GM21825 (cell line): ENCODE measurements around the gene APC2.

Source experiments
- ATAC-seq: cut with Tn5 transposase; IDR thresholded peaks from one replicate; pipeline ENCODE4 v1.9.1; 2021; ENCODE audit warnings: mild to moderate bottlenecking, moderate library complexity; ENCODE audit not compliant: unreplicated experiment

The APC2 gene

DNA sequence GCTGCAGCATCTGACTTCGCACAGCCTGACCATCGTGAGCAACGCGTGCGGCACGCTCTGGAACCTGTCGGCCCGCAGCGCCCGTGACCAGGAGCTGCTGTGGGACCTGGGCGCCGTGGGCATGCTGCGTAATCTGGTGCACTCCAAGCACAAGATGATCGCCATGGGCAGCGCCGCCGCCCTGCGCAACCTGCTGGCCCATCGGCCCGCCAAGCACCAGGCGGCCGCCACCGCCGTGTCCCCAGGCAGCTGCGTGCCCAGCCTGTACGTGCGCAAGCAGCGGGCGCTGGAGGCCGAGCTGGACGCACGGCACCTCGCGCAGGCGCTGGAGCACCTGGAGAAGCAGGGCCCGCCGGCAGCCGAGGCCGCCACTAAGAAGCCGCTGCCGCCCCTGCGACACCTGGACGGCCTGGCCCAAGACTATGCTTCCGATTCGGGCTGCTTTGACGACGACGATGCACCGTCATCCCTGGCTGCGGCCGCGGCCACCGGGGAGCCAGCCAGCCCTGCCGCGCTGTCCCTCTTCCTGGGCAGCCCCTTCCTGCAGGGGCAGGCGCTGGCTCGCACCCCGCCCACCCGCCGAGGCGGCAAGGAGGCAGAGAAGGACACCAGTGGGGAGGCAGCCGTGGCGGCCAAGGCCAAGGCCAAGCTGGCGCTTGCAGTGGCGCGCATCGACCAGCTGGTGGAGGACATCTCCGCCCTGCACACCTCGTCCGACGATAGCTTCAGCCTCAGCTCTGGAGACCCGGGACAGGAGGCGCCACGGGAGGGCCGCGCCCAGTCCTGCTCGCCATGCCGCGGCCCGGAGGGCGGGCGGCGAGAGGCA lies 15.5 kb downstream of the APC2 start:
- no peak for ATAC-seq

DNA sequence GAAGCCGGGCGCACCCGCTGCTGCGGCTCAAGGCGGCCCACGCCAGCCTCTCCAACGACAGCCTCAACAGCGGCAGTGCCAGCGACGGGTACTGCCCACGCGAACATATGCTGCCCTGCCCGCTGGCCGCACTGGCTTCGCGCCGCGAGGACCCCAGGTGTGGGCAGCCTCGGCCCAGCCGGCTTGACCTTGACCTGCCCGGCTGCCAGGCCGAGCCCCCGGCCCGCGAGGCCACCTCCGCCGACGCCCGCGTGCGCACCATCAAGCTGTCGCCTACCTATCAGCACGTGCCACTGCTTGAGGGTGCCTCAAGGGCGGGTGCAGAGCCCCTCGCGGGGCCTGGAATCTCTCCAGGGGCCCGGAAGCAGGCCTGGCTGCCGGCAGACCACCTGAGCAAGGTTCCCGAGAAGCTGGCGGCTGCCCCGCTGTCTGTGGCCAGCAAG lies 16.1 kb downstream of the APC2 start:
- ATAC-seq = no peak

DNA sequence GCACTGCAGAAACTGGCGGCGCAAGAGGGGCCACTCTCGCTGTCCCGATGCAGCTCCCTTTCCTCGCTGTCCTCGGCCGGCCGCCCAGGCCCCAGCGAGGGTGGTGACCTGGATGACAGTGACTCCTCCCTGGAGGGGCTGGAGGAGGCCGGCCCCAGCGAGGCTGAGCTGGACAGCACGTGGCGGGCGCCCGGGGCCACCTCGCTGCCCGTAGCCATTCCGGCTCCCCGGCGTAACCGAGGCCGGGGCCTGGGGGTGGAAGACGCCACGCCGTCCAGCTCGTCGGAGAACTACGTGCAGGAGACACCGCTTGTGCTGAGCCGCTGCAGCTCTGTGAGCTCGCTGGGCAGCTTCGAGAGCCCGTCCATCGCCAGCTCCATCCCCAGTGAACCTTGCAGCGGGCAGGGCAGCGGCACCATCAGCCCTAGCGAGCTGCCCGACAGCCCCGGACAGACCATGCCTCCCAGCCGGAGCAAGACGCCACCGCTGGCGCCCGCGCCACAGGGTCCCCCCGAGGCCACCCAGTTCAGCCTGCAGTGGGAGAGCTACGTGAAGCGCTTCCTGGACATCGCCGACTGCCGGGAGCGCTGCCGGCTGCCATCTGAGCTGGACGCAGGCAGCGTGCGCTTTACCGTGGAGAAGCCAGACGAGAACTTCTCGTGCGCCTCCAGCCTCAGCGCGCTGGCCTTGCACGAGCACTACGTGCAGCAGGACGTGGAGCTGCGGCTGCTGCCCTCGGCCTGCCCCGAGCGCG lies 16.7 kb downstream of the APC2 start:
- ATAC-seq = no peak

DNA sequence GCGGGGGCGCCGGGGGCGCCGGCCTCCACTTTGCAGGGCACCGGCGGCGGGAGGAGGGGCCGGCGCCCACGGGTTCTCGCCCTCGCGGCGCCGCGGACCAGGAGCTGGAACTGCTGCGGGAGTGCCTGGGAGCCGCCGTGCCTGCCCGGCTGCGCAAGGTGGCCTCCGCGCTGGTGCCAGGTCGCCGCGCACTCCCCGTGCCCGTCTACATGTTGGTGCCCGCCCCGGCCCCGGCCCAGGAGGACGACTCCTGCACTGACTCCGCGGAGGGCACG lies 17.2 kb downstream of the APC2 start:
- no peak for ATAC-seq

DNA sequence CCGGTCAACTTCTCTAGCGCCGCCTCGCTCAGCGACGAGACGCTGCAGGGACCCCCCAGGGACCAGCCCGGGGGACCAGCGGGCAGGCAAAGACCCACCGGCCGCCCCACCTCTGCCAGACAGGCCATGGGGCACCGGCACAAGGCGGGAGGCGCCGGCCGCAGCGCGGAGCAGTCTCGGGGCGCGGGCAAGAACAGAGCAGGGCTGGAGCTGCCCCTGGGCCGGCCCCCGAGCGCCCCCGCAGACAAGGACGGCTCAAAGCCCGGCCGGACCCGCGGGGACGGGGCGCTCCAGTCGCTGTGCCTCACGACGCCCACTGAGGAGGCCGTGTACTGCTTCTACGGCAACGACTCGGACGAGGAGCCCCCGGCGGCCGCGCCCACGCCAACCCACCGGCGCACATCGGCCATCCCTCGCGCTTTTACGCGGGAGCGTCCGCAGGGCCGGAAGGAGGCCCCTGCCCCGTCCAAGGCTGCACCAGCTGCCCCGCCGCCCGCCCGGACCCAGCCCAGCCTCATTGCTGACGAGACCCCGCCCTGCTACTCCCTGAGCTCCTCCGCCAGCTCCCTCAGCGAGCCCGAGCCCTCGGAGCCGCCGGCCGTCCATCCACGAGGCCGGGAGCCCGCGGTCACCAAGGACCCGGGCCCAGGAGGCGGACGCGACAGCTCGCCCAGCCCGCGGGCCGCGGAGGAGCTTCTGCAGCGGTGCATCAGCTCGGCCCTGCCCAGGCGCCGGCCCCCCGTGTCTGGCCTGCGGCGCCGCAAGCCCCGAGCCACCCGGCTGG lies 17.8 kb downstream of the APC2 start:
- no peak for ATAC-seq

DNA sequence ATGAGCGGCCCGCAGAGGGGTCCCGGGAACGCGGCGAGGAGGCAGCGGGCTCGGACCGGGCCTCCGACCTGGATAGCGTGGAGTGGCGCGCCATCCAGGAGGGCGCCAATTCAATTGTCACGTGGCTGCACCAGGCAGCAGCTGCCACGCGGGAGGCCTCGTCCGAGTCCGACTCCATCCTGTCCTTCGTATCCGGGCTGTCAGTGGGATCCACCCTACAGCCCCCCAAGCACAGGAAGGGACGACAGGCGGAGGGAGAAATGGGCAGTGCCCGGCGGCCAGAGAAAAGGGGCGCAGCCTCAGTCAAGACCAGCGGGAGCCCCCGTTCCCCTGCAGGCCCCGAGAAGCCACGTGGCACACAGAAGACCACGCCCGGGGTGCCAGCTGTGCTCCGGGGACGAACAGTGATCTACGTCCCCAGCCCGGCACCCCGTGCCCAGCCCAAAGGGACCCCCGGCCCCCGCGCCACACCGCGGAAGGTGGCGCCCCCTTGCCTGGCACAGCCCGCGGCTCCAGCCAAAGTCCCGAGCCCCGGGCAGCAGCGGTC lies 18.4 kb downstream of the APC2 start:
- no peak for ATAC-seq

DNA sequence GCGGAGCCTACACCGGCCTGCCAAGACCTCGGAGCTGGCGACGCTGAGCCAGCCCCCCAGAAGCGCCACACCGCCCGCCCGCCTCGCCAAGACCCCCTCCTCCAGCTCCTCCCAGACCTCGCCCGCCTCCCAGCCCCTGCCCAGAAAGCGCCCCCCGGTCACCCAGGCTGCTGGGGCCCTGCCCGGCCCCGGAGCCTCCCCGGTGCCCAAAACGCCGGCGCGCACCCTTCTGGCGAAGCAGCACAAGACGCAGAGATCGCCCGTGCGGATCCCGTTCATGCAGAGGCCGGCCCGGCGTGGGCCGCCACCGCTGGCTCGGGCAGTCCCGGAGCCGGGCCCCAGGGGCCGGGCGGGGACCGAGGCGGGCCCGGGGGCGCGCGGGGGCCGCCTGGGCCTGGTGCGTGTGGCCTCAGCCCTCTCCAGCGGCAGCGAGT lies 18.9 kb downstream of the APC2 start:
- ATAC-seq = no peak

DNA sequence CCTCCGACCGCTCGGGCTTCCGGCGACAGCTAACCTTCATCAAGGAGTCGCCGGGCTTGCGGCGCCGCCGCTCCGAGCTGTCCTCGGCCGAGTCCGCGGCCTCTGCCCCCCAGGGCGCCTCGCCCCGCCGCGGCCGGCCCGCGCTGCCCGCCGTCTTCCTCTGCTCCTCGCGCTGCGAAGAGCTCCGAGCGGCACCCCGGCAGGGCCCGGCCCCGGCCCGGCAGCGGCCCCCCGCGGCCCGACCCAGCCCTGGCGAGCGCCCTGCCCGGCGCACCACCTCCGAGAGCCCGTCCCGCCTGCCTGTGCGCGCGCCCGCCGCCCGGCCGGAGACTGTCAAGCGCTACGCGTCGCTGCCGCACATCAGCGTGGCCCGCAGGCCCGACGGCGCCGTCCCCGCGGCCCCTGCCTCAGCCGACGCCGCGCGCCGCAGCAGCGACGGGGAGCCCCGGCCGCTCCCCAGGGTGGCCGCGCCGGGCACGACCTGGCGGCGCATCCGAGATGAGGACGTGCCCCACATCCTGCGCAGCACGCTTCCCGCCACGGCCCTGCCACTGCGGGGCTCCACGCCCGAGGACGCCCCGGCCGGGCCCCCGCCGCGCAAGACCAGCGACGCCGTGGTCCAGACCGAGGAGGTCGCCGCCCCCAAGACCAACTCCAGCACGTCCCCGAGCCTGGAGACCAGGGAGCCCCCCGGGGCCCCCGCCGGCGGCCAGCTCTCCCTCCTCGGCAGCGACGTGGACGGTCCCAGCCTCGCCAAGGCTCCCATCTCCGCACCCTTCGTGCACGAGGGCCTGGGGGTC lies 19.5 kb downstream of the APC2 start:
- no peak for ATAC-seq

DNA sequence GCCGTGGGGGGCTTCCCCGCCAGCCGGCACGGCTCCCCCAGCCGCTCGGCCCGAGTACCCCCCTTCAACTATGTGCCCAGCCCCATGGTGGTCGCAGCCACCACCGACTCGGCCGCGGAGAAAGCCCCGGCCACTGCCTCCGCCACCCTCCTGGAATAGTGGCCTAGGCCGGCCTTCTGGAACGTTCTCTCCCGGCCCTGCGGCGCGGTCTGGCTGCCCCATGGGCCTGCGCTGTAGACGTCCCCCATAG lies 20.1 kb downstream of the APC2 start:
- ATAC-seq = no peak

DNA sequence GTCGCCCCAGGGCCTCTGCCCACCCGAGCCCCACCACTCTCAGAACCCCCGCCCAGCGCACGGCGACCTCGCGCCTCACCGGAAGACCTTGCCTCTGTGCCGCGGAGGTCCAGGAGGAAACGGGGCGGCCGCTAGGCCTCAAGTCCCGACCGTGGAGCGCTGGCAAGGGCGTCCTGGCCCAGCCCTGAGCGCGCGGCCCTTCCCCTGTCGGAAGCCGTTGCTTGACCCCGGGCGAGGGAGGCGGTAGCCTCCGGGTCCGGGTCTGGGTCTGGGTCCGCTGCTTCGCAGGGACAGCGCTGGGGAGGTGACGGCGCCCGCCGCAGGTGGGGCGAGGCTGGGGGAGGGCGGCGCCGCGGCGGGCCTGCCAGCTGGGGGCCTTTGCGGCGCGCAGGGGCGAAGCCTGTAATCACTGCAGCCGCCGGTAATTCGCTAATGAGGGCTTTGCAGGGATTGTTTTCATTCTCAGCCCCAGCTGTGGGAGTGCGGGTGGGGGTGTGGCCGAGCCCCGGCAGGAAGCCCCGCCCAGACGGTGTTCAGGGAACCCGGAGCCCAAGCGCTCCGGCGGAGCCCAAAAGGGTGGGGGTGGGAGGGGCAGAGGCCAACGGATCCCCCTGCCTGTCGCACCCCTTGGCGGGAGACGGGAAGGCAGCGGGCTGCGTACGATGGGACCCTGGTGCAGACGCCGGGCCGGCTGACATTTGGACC lies 20.5 kb downstream of the APC2 start:
- no peak for ATAC-seq

DNA sequence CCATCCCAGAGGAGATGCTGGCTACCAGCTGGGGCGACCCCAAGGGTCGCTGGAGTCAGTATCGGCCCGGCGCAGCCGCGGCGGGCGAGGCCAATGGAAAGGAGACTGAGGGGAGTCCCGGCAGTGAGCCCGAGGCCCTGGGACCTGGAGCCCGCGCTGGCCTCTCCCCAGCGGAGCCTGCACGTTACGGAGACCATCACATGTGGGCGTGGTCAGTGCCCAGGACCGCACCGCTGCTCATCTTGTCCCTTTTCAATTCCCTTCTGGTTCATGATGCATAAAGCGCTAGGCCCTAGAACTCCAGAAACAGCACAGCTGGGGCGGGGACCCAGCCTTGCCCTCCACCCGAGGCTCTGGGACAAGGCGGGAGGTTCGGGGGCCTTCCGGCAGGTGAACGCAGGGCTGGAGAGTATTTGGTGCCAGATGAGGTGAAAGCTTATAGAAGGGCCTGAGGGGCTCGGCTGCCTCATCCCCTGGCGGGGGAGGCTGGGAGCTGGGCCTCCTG lies 21.1 kb downstream of the APC2 start:
- no peak for ATAC-seq

DNA sequence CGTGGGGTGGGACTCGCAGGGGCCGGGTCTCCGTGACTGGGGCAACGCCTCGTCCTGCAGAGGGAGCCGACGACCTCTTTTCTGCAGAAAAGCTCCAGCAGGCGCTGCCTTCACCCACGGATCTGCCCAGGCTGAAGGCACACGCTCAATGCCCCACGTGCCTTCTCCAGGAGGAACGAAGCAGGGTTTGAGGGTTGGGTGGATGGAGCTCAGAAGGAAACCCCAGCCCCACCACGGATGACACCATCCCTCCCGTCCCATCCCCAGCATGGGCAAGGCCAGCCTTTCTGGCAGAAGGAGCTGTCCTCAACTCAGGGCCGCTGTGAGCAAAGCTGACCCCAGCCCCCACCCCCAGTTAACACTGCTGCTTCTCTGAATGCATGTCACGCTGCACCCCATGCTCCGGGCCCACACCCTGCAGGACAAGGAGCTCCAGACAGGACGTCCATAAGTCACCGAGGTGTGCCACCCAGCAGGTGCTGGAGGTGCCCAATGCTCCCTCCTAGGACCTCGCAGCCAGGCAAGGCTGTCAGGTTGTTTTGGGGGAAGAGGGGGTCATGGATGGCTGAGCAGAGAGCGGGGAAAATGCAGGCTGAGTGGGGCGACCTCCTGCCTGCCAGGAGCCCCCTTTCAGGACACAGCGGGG lies 21.7 kb downstream of the APC2 start:
- no peak for ATAC-seq

DNA sequence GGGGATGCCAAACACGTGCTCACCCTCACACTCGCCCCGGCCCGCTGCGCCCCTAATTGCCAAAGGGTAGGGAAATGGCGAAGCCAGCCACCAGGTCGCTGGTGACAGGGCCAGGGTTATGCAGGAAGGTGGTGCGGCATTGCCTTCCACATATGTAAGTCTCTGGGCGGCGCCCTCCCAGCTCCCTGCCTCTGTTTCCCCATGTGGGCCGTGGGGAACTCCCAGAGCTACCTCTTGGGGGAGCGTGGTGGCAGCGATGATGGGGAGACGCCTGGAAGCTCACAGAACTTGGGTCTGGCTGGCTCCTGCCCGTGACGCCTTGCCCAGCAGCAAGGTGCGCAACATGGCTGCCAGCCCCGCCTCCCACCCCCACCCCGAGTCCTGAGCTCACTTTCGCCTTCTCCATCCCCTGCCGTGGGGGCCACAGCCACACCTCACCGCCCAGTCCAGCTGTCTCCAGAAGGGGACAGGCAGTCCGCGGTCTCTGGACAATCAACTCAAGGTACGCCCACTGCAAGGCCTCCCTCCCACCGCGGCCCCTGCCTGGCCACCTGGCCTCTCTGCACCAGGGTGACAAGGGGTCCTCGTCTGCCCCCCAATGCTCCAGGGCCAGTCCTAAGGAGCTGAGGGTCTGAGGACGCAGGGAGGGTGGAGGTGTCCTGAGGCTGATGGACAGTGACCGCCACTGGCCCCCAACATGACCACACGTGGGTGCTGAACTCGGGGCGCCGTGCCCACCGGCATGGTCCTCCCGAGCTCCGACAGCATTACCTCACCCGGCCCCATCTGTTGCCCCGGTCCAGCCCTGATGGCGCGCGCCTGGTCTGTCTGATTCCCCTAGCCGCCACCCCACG lies 22.5 kb downstream of the APC2 start:
- ATAC-seq = no peak

DNA sequence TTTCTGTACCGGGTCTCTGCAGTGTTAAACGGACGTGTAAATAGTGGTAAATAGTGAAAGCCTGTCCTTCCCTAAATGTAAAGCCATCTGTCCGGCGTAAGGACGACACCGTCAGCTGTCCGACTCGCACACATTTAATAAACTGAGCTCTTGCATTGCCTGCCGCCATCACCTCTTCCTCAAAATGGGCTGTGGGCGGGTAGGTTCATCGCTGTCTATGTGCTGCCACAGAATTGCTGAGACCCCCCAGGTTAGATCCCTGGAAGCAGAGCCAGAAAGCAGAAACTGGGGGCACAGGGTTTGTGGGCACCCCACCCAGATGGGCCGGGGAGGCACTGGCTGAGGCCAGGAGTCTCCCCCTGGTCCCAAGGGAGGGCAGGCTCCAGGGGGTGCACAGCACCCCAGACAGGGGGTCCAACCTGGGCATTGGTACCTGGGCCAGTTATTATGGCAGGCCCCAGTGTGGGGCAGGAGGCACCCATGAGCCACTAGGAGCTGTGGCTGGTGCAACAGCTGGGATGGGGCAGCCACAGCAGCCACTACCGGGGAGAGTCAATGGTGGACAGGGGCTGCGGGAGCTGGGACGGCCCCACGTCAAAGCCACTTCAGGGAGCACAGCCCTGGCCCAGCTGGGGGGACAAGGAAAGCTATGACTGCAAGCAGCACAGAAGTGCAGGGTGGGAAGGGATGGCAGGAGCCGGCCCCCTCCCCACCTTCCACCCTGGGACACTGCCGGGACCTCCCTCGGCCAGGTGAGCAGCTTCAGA lies 23.3 kb downstream of the APC2 start:
- ATAC-seq = no peak

DNA sequence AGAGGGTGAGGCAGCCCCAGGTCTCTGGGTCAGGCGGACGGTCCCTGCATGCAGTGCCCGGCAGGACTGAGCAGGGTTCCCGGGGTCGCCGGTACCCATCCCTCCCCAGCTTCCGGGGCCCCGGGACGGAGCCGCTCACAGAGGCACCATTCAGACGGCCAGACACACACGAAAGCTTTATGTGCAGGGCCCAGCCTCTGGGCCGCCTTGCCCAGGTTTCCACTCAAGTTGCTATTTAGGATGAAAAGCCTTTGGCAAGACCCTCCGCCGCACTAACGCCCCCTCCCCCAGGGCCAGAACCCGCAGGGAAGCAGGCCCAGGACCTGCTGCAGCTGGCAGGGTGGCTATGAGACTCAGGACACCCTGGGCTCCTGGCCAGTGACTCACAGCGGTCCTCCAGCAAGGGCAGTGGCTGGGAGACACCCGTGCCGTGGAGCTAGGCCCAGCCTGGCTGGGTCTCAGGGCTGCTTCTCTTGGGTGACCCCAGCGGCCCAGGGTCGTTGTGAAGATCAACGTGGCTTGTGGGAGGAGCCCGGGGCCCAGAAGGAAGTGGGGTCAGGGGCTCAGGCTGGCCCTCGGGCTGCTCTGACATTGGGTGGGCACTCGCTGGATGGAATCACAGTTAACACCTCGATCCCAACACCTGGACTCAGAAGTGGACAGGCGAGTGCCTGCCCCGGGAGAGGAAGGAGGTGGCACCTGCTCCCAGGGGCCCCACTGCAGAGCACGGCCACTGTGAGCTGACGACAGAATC lies 24.3 kb downstream of the APC2 start:
- no peak for ATAC-seq

DNA sequence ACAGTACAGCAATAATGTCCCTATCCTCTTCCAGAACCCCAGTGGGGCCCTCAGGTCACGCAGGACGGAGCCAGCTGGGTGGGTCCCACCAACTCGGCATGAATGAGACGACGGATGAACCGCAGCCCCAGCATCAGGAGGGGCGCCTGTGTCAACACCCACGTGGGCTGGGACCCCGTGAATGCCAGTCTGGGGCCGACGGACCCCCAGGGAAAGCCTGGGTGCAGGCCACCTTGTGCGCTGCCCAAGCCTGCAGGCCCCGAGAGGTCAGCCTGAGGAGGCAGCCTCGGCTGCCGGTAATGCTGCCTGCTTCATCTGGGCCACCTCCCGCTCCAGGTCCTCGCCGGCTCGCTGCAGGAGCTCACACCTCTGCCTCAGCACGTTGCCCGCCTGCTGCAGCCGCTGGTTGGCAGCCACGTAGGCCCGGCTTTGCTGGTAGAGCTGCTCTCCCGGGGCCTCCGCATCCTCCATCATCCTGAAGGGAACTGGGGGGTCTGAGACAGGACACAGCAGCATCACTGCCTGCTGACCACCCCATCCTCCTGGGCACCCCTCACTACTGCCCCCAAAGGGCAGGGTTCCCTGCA lies 24.9 kb downstream of the APC2 start:
- ATAC-seq = no peak
